Gastrocnemius medialis (tissue), 4 donors: ENCODE data around the gene SYCP3.

Experiments used
- POLR2A ChIP-seq, 2 donors: fragments of 450-650 bp; IDR thresholded peaks; one replicate each; pipeline ENCODE4 v1.6.1; 2017; ENCODE audit warnings: antibody characterized with exemption in 2 of 2, mild to moderate bottlenecking in 2 of 2, moderate library complexity in 2 of 2
- TF ChIP-seq, protein P1 (sequence below), 5 experiments: fragments of 450-650 bp in 3 of 5; fragments of 200-600 bp in 2 of 5; sonication (generic) in 2 of 5; IDR thresholded peaks in 4 of 5; conservative IDR thresholded peaks in 1 of 5; 1 replicate in 4 of 5; 2 replicates in 1 of 5; pipeline ENCODE4 v1.5.1; 2016 to 2019; ENCODE audit warnings: antibody characterized with exemption in 5 of 5, mild to moderate bottlenecking in 3 of 5, moderate library complexity in 3 of 5

DNA sequence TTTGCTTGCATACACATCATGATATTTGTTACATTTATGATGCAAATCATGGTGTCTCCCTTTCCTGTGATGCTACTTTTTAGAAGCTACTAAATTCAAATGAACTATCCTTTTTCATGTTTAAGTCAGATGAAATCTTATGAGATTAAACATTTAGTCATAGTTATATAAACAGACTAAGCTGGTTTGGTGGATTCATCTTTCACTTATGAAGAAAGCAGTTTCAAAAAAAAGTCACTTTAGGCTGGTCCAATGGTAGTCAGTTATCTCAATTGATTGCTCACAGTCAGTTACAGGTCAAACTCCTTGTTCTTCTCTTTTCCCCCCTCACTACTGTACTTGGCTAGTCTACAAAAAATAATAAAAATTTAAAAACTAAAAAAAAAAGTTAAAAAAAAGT lies 19.7 kb downstream of the SYCP3 start:
- TF ChIP-seq, protein P1, sequence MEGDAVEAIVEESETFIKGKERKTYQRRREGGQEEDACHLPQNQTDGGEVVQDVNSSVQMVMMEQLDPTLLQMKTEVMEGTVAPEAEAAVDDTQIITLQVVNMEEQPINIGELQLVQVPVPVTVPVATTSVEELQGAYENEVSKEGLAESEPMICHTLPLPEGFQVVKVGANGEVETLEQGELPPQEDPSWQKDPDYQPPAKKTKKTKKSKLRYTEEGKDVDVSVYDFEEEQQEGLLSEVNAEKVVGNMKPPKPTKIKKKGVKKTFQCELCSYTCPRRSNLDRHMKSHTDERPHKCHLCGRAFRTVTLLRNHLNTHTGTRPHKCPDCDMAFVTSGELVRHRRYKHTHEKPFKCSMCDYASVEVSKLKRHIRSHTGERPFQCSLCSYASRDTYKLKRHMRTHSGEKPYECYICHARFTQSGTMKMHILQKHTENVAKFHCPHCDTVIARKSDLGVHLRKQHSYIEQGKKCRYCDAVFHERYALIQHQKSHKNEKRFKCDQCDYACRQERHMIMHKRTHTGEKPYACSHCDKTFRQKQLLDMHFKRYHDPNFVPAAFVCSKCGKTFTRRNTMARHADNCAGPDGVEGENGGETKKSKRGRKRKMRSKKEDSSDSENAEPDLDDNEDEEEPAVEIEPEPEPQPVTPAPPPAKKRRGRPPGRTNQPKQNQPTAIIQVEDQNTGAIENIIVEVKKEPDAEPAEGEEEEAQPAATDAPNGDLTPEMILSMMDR (IDR thresholded peaks at IDR 0.05 in 4 of 5, conservative IDR thresholded peaks at IDR 0.05 in 1 of 5) = no peak
- TF ChIP-seq POLR2A (IDR thresholded peaks at IDR 0.05) = no peak
